ENCODE measurements around the gene BRK1.
"Not testable (repeated sequence)": the region's sequence is repeated elsewhere in the genome, so short reads cannot be mapped to it uniquely, and the experiment has no call there.

The BRK1 gene

GRCh38 chr3:10115326-10116137 is at the start of gene BRK1:
Gene BRK1, plus strand, starts transcription at chr3:10115675. Its CDS starts 27 bp downstream, at chr3:10115702.
- H3K4me3 ChIP-seq (ENCODE audit: low read length) = peak within 1 kb of the TSS; percentile 78

GRCh38 chr3:10070077-10070476 is 45.4 kb upstream of the BRK1 start:
- H3K4me3 ChIP-seq (ENCODE audit: low read length) = not testable (repeated sequence)

More at GRCh38 chr3:10115326-10116137, at the start of gene BRK1:
- TF ChIP-seq ZNF274 (IDR thresholded peaks at IDR 0.05; ENCODE audit: low read depth, low read length) = no peak

DNA sequence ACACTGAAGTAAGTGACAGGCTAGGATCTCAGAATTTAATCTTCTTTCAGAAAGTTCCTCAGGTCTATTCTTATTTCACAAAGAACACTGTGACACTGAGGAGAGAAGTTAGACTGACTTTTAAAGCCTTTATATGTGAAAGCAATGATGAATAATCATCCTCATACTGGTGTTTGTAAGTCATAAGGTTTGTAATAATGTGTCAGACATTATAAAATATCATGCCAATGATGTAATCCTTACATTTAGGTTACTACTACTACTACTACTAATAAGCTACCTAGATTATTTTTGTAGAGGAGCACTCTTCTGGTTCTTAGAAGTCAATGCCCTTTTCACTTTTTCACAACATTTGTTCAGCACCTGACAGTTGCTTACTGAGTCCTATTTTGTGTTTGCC is 40.8 kb upstream of the BRK1 start:
- H3K4me3 ChIP-seq (ENCODE audit: low read length) = no peak overlapping the region
- no peak for TF ChIP-seq ZNF274 (IDR thresholded peaks at IDR 0.05; ENCODE audit: low read depth, low read length)

- no peak for TF ChIP-seq ZNF274 (IDR thresholded peaks at IDR 0.05; ENCODE audit: low read depth, low read length)
Measured at GRCh38 chr3:10081871-10082270, 33.6 kb upstream of the BRK1 start.

DNA sequence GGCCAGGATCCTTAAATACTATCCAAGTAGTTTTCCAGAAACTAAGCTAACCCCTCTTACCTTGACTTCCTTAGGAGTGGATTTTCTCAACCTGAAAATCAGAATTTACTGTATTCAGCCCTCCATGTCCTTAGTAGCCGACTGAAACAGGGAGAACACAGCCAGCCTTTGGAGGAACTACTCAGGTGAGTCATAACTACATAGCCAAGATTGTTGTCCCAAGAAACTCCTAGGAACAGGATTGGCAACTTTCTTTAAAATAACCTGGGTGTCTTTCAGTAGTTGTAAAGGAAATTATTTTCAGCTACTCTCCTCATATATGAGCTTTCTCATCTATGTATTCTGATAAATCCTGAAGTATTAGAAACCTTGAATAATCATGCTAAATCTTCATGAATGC is 29.7 kb upstream of the BRK1 start:
- no peak overlapping the region for H3K4me3 ChIP-seq (ENCODE audit: low read length)
- TF ChIP-seq ZNF274 (IDR thresholded peaks at IDR 0.05; ENCODE audit: low read depth, low read length) = no peak

More at GRCh38 chr3:10081871-10082270, 33.6 kb upstream of the BRK1 start:
- no peak overlapping the region for H3K4me3 ChIP-seq (ENCODE audit: low read length)

DNA sequence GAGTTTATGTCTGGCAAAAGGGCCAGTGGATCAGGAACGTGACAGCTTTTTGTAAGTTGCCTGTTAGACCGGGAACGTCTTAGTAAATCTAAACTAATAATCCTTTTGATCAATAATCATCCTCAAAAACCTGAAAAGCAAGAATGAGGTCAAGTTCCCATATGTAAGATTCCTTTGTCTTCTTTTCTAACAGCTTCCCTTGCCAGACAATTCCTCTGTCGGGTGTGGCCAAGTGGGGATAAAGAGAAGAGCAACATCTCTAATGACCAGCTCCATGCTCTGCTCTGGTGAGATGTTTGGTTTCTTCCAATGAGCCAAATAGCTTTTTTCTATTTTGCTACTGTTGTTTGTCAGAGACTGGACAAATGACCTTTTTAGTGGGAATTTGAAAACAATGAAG is 27.2 kb upstream of the BRK1 start:
- no peak for TF ChIP-seq ZNF274 (IDR thresholded peaks at IDR 0.05; ENCODE audit: low read depth, low read length)
- H3K4me3 ChIP-seq (ENCODE audit: low read length) = no peak overlapping the region

GRCh38 chr3:10090179-10090578 is 25.3 kb upstream of the BRK1 start:
- H3K4me3 ChIP-seq (ENCODE audit: low read length) = no peak overlapping the region
- TF ChIP-seq ZNF274 (IDR thresholded peaks at IDR 0.05; ENCODE audit: low read depth, low read length) = no peak

- H3K4me3 ChIP-seq (ENCODE audit: low read length) = not testable (repeated sequence)
Measured at GRCh38 chr3:10090774-10091173, 24.7 kb upstream of the BRK1 start.

DNA sequence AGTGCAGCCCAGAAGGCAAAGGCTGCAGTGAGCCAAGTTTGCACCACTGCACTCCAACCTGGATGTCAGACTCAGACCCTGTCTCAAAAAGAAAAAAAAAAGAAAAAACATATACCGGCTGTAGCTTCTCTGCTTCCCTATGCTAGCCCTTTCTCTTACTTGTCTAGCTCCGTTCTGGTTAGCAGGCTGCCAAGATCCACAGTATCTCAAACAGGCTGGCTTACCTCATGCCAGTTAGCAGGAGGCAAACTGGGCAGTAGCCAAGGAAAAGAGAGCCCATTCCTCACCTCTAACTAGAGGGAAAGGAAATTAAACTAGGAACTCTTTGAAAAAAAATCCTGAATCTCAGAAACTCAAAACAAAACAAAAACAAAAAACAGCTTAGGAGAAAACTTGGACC is 24.1 kb upstream of the BRK1 start:
- H3K4me3 ChIP-seq (ENCODE audit: low read length) = not testable (repeated sequence)

- no peak overlapping the region for H3K4me3 ChIP-seq (ENCODE audit: low read length)
- no peak for TF ChIP-seq ZNF274 (IDR thresholded peaks at IDR 0.05; ENCODE audit: low read depth, low read length)
Measured at GRCh38 chr3:10093678-10094077, 21.8 kb upstream of the BRK1 start.

DNA sequence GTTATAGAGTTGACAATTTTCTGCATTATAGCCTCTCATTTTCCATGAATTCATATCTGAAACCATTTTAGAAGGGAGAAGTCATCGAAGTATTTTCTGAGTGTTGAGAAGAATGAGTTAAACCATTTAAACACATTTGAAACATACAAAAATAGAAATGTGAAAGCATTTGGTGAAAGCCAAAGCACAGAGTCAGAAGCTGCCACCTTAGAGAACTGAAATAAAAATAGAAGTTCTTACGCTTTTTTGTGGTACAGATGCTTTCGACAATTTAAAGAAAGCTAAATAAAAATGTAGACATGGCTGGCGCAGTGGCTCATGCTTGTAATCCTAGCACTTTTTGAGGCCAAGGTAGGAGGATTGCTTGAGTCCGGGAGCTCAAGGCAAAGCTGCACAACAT is 16.4 kb upstream of the BRK1 start:
- H3K4me3 ChIP-seq (ENCODE audit: low read length) = no peak overlapping the region
- TF ChIP-seq ZNF274 (IDR thresholded peaks at IDR 0.05; ENCODE audit: low read depth, low read length) = no peak

DNA sequence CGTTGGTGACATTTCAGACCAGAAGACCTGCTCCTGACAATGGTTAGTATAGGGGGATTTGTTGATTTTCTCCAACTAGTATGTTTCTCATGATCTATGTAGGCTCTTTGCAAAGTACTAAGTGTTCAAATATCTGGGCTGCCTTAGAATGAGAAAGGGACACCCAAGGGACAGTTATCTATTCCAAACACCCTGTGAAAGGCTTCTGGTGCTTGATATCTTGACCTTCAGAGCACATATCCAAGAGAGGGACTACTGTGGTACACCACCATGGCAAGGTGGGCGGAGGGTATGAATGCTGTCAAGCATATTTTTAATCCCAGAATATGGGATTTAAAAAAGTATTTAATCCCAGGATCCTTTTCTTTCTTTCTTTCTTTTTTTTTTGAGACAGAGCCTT is 8.6 kb upstream of the BRK1 start:
- H3K4me3 ChIP-seq (ENCODE audit: low read length) = no peak overlapping the region
- no peak for TF ChIP-seq ZNF274 (IDR thresholded peaks at IDR 0.05; ENCODE audit: low read depth, low read length)

DNA sequence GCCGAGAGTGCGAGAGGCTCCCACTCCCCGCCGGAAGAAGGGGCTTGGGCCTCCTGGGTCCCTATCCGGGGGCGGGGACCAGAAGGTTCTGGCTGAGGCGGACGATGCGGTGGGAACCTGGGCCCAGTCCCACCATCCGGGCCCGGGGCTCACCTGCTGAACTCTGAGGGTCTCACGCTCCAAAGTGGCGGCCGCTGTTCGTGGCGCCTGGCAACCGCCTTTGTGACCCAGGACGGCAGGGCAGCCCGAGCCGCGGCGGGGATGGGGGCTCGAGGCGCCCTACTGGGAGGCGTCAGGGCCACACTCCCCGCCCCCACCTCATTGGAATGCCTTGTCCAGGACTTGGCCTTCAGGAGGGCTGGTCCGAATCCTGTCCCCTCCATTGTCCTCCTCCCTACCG is 7.4 kb upstream of the BRK1 start, which contains the start of gene FANCD2OS:
FANCD2OS (minus strand) TSS at position 165 of the 400 bp plus-strand sequence. CDS start 3,481 bp downstream, outside the sequence.
- no peak for TF ChIP-seq ZNF274 (IDR thresholded peaks at IDR 0.05; ENCODE audit: low read depth, low read length)
- no peak within 1 kb of the TSS for H3K4me3 ChIP-seq (ENCODE audit: low read length)

DNA sequence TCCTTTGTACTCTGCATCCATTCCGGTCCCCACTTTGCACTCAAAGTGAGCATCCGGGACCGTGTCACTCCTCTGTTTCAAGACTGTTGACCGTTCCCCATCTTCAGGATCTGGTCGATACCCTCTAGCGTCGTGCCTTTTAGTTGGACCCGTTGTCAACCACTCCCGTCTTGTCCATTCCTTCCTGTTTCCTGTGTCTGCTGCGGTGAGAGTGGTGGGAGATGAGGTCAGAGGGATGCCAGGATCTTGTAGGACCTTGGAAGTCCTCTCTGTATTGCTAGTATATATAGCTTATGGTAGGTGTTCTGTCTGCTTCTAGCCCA is 624 bp downstream of the BRK1 start:
- H3K4me3 ChIP-seq (ENCODE audit: low read length) = peak overlapping the region; percentile 78
- TF ChIP-seq ZNF274 (IDR thresholded peaks at IDR 0.05; ENCODE audit: low read depth, low read length) = no peak

DNA sequence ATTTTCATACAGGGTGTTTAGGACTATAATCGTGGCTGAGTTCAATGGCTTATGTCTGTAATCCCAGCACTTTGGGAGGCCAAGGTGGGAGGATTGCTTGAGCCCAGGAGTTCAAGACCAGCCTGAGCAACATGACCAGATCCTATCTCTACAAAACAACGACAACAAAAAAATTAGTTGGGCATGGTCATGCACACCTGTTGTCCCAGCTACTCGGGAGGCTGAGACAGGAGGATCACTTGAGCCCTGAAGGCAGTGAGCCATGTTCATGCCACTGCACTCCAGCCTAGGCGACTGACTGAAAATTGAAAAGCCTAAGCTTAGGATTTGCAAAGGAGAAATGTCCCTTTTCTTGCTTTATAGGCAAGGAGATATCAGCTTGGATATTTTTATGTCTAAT is 1.5 kb downstream of the BRK1 start:
- no peak for TF ChIP-seq ZNF274 (IDR thresholded peaks at IDR 0.05; ENCODE audit: low read depth, low read length)
- peak overlapping the region; percentile 78 for H3K4me3 ChIP-seq (ENCODE audit: low read length)

DNA sequence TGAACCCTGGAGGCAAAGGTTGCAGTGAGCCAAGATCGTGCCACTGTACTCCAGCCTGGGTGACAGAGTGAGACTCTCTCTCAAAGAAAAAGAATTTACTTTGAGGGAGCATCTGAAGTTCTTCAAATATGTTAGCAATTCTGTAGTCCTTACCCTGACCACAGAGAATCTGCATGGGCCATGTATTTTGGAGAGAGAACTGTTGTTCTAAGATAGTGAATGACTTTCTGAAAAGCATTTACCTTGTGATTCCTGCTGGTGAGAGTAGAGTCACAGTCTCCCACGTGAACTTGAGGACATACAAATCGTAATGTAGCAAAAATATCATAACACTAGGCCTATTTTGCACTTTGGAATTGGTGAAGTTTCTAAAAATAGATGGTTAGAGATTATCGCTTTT is 3.9 kb downstream of the BRK1 start:
- no peak for TF ChIP-seq ZNF274 (IDR thresholded peaks at IDR 0.05; ENCODE audit: low read depth, low read length)
- no peak overlapping the region for H3K4me3 ChIP-seq (ENCODE audit: low read length)
